Left lobe of liver (tissue), 2 donors: Measurements from ENCODE around the gene BBX. TPM values are rescaled to one million over a fixed set of nuclear protein-coding genes. Genes with fewer than 3 reads are reported as not detected.

Experiments
- ATAC-seq: fragments of 200-7000 bp; cut with Tn5 transposase; one replicate; pipeline ENCODE4 v1.9.1; 2020; ENCODE audit warnings: mild to moderate bottlenecking, moderate library complexity
- DNase-seq: peaks from one replicate; pipeline ENCODE4 v3.0.0-alpha.2; 2020; ENCODE audit warnings: low spot score
- total RNA-seq: library from RNA; stranded (reverse); gene quantifications from one replicate; pipeline ENCODE4 v1.2.1, GENCODE V29; 2021
- donor health status: DM: no; HTN: no; CAD: no; lungs with moderate emphysema.
- donor health status: DM: no; HTN: yes; CAD: no.

Gene BBX
- total RNA-seq, 1 donor from 2014 or later = 13.0 TPM

- DNase-seq = no peak
- ATAC-seq = no peak
Measured at GRCh38 chr3:107644631-107645030, 121.9 kb downstream of the BBX start.

- no peak for DNase-seq
- peak; percentile 38 for ATAC-seq
Measured at GRCh38 chr3:107650788-107651187, 128.0 kb downstream of the BBX start.

- DNase-seq (no peak), ATAC-seq (no peak)
Measured at GRCh38 chr3:107651782-107652181, 129.0 kb downstream of the BBX start.

GRCh38 chr3:107654218-107654617, 131.5 kb downstream of the BBX start:
- DNase-seq (no peak), ATAC-seq (no peak)

GRCh38 chr3:107657971-107658370, 135.2 kb downstream of the BBX start:
- ATAC-seq = no peak
- DNase-seq = no peak

GRCh38 chr3:107660306-107660976, 137.7 kb downstream of the BBX start:
- peak; percentile 69 for ATAC-seq
- no peak for DNase-seq

GRCh38 chr3:107661447-107662123, 138.8 kb downstream of the BBX start:
- peak; percentile 55 for ATAC-seq
- no peak for DNase-seq

- DNase-seq = no peak
- peak; percentile 44 for ATAC-seq
Measured at GRCh38 chr3:107662124-107662507, 139.4 kb downstream of the BBX start.

- ATAC-seq = no peak
Measured at GRCh38 chr3:107662586-107662985, 139.8 kb downstream of the BBX start.

GRCh38 chr3:107663266-107663665, 140.5 kb downstream of the BBX start:
- ATAC-seq = no peak
- DNase-seq = no peak

More at GRCh38 chr3:107662586-107662985, 139.8 kb downstream of the BBX start:
- DNase-seq = no peak

GRCh38 chr3:107664614-107665013, 141.9 kb downstream of the BBX start:
- DNase-seq (no peak), ATAC-seq (no peak)

- no peak for ATAC-seq
- no peak for DNase-seq
Measured at GRCh38 chr3:107665351-107665750, 142.6 kb downstream of the BBX start.

- no peak for ATAC-seq
- no peak for DNase-seq
Measured at GRCh38 chr3:107666853-107667252, 144.1 kb downstream of the BBX start.

GRCh38 chr3:107668416-107668815, 145.7 kb downstream of the BBX start:
- no peak for DNase-seq

GRCh38 chr3:107668963-107669362, 146.2 kb downstream of the BBX start:
- ATAC-seq (no peak), DNase-seq (no peak)

More at GRCh38 chr3:107668416-107668815, 145.7 kb downstream of the BBX start:
- no peak for ATAC-seq

GRCh38 chr3:107669669-107670068, 146.9 kb downstream of the BBX start:
- ATAC-seq (no peak), DNase-seq (no peak)

- ATAC-seq (no peak), DNase-seq (no peak)
Measured at GRCh38 chr3:107670986-107671385, 148.2 kb downstream of the BBX start.

GRCh38 chr3:107674371-107674770, 151.6 kb downstream of the BBX start:
- DNase-seq = no peak
- no peak for ATAC-seq

GRCh38 chr3:107675233-107675900, 152.6 kb downstream of the BBX start:
- ATAC-seq (no peak), DNase-seq (no peak)

GRCh38 chr3:107676469-107677309, 153.9 kb downstream of the BBX start:
- DNase-seq (no peak), ATAC-seq (peak; percentile 63)

GRCh38 chr3:107679921-107680320, 157.2 kb downstream of the BBX start:
- no peak for ATAC-seq

More at GRCh38 chr3:107679921-107680320, 157.2 kb downstream of the BBX start:
- no peak for DNase-seq
